A549 (cell line): Measurements from ENCODE around the gene PGBD5.

Experiments used
- GATA3 ChIP-seq: IDR thresholded peaks from 2 replicates; pipeline ENCODE4 v1.6.1; 2012; ENCODE audit warnings: borderline replicate concordance
- HOXA7 ChIP-seq: fragments of 250-450 bp; sonication (Bioruptor Pico); IDR thresholded peaks from 2 replicates; pipeline ENCODE4 v1.5.0; 2020; ENCODE audit warnings: mild to moderate bottlenecking, moderate library complexity
- TF ChIP-seq, protein P1 (sequence below): fragments of >200 bp; sonication (Bioruptor Twin); formaldehyde crosslinking; IDR thresholded peaks from 3 replicates; pipeline ENCODE4 v1.5.1; 2016

GRCh38 chr1:230463760-230464159 lies 37.6 kb upstream of the PGBD5 start:
- no peak for TF ChIP-seq GATA3
- TF ChIP-seq, protein P1, sequence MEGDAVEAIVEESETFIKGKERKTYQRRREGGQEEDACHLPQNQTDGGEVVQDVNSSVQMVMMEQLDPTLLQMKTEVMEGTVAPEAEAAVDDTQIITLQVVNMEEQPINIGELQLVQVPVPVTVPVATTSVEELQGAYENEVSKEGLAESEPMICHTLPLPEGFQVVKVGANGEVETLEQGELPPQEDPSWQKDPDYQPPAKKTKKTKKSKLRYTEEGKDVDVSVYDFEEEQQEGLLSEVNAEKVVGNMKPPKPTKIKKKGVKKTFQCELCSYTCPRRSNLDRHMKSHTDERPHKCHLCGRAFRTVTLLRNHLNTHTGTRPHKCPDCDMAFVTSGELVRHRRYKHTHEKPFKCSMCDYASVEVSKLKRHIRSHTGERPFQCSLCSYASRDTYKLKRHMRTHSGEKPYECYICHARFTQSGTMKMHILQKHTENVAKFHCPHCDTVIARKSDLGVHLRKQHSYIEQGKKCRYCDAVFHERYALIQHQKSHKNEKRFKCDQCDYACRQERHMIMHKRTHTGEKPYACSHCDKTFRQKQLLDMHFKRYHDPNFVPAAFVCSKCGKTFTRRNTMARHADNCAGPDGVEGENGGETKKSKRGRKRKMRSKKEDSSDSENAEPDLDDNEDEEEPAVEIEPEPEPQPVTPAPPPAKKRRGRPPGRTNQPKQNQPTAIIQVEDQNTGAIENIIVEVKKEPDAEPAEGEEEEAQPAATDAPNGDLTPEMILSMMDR, result no peak
- no peak for TF ChIP-seq HOXA7 (CRISPR knock-in tag)
